Neural cell (in vitro differentiated cells): ENCODE results near the gene ANKRD40. TPM values are rescaled to one million over a fixed set of nuclear protein-coding genes. Genes with fewer than 3 reads are reported as not detected.

Source experiments
- H2AFZ ChIP-seq: fragments of 200-600, 300-800 bp; sonication (generic), shearing (Covaris generic); 2 replicates; pipeline ENCODE4 v1.6.0; 2014; ENCODE audit warnings: low read depth, mild to moderate bottlenecking, antibody characterized with exemption, low read length, moderate library complexity
- H3F3A ChIP-seq: fragments of 200-600 bp; shearing (Covaris generic); 2 replicates; pipeline ENCODE4 v1.6.1; 2016; ENCODE audit warnings: mild to moderate bottlenecking, moderate library complexity, mixed read lengths, antibody characterized with exemption, low read length; ENCODE audit not compliant: insufficient read depth, poor library complexity, severe bottlenecking
- H3K27ac ChIP-seq: fragments of 200-600, 300-800 bp; sonication (generic), shearing (Covaris generic); 2 replicates; pipeline ENCODE4 v1.5.1; 2014; ENCODE audit warnings: mild to moderate bottlenecking, low read length, moderate library complexity
- H3K27me3 ChIP-seq: fragments of 300-800, 200-600 bp; sonication (generic), shearing (Covaris generic); 2 replicates; pipeline ENCODE4 v1.6.0; 2014; ENCODE audit warnings: mild to moderate bottlenecking, low read depth, low read length, moderate library complexity; ENCODE audit not compliant: insufficient read depth
- H3K36me3 ChIP-seq: fragments of 300-800, 200-600 bp; sonication (generic), shearing (Covaris generic); 2 replicates; pipeline ENCODE4 v1.5.1; 2014; ENCODE audit warnings: mild to moderate bottlenecking, antibody characterized with exemption, low read length, moderate library complexity; ENCODE audit not compliant: insufficient read depth
- H3K4me2 ChIP-seq: fragments of 300-800, 200-600 bp; sonication (generic), shearing (Covaris generic); 2 replicates; pipeline ENCODE4 v1.6.0; 2014; ENCODE audit warnings: mild to moderate bottlenecking, low read length
- H3K4me3 ChIP-seq: fragments of 300-800, 200-600 bp; sonication (generic), shearing (Covaris generic); 2 replicates; pipeline ENCODE4 v1.5.1; 2014; ENCODE audit warnings: mild to moderate bottlenecking, low read length, moderate library complexity
- H3K79me2 ChIP-seq: fragments of 200-600 bp; shearing (Covaris generic); replicated peaks from 2 replicates; pipeline ENCODE4 v1.6.0; 2014; ENCODE audit warnings: mild to moderate bottlenecking, low read length, moderate library complexity; ENCODE audit not compliant: insufficient read depth
- H3K9ac ChIP-seq: fragments of 300-800, 200-600 bp; sonication (generic), shearing (Covaris generic); 2 replicates; pipeline ENCODE4 v1.6.1; 2016; ENCODE audit warnings: mild to moderate bottlenecking, low read length, mixed read lengths
- H3K9me2 ChIP-seq: fragments of 200-600 bp; shearing (Covaris generic); 2 replicates; pipeline ENCODE4 v1.6.1; 2016; ENCODE audit warnings: mild to moderate bottlenecking, low read length, mixed read lengths; ENCODE audit not compliant: insufficient read depth
- H3K9me3 ChIP-seq: fragments of 200-600, 300-800 bp; sonication (generic), shearing (Covaris generic); 2 replicates; pipeline ENCODE4 v1.6.1; 2016; ENCODE audit warnings: mild to moderate bottlenecking, mixed run types, low read length, moderate library complexity, mixed read lengths
- H4K20me1 ChIP-seq: fragments of 200-600 bp; shearing (Covaris generic); 2 replicates; pipeline ENCODE4 v1.6.1; 2016; ENCODE audit warnings: mild to moderate bottlenecking, mixed run types; ENCODE audit not compliant: insufficient read depth
- EP300 ChIP-seq: fragments of 450-650 bp; conservative IDR thresholded peaks from 2 replicates; pipeline ENCODE4 v1.6.1; 2014; ENCODE audit warnings: antibody characterized with exemption, mild to moderate bottlenecking, moderate library complexity; ENCODE audit not compliant: poor library complexity, severe bottlenecking
- EZH2 ChIP-seq: fragments of 200-600, 300-800 bp; shearing (Covaris generic), sonication (generic); IDR thresholded peaks from 2 replicates; pipeline ENCODE4 v1.6.1; 2014; ENCODE audit warnings: antibody characterized with exemption, low read length, borderline replicate concordance, mild to moderate bottlenecking; ENCODE audit not compliant: insufficient read depth, poor library complexity, severe bottlenecking
- MXI1 ChIP-seq: fragments of 450-650 bp; conservative IDR thresholded peaks from 2 replicates; pipeline ENCODE4 v1.6.1; 2014; ENCODE audit warnings: antibody characterized with exemption, mild to moderate bottlenecking; ENCODE audit not compliant: poor library complexity, severe bottlenecking
- POLR2AphosphoS5 ChIP-seq: IDR thresholded peaks from 2 replicates; pipeline ENCODE4 v1.6.1; 2012
- RAD21 ChIP-seq: fragments of 450-650 bp; conservative IDR thresholded peaks from 2 replicates; pipeline ENCODE4 v1.6.1; 2014; ENCODE audit warnings: antibody characterized with exemption, mild to moderate bottlenecking, moderate library complexity
- SMC3 ChIP-seq: fragments of 450-650 bp; conservative IDR thresholded peaks from 2 replicates; pipeline ENCODE4 v1.6.1; 2014; ENCODE audit warnings: antibody characterized with exemption, mild to moderate bottlenecking, moderate library complexity; ENCODE audit not compliant: poor library complexity
- TAF1 ChIP-seq: IDR thresholded peaks from 2 replicates; pipeline ENCODE4 v1.6.1; 2012; ENCODE audit warnings: low read depth
- polyA plus RNA-seq: library from polyadenylated mRNA; depleted of rRNA; stranded (reverse); fragments of >200 nt; gene quantifications from 2 replicates; pipeline ENCODE4 v1.2.3, GENCODE V29; 2014
- TF ChIP-seq, protein P1 (sequence below): IDR thresholded peaks from 2 replicates; pipeline ENCODE4 v1.6.1; 2012; ENCODE audit warnings: borderline replicate concordance
- TF ChIP-seq, protein P2 (sequence below): fragments of 450-650 bp; IDR thresholded peaks from 2 replicates; pipeline ENCODE4 v1.5.1; 2014; ENCODE audit warnings: antibody characterized with exemption, mild to moderate bottlenecking, moderate library complexity; ENCODE audit not compliant: poor library complexity, severe bottlenecking

Gene ANKRD40
- polyA plus RNA-seq, 1 donor from 2014 or later, result 15.2 TPM

- Histone ChIP-seq H3F3A (no peaks in the 10 kb centered on the region), H3K9me3 (no peaks in the 10 kb centered on the region), H3K36me3 (peaks cover 10% of the 10 kb centered on the region), H4K20me1 (peaks cover 3% of the 10 kb centered on the region), H3K4me2 (no peak overlapping the region), H3K27ac (no peak overlapping the region), H3K27me3 (no peaks in the 10 kb centered on the region), H3K79me2 (peaks cover 54% of the 10 kb centered on the region), H2AFZ (no peak overlapping the region), H3K9ac (no peak overlapping the region), H3K4me3 (no peak overlapping the region), H3K9me2 (no peaks in the 10 kb centered on the region)
- TF ChIP-seq SMC3, result no peak
- TF ChIP-seq RAD21, result no peak
- TF ChIP-seq, protein P1, sequence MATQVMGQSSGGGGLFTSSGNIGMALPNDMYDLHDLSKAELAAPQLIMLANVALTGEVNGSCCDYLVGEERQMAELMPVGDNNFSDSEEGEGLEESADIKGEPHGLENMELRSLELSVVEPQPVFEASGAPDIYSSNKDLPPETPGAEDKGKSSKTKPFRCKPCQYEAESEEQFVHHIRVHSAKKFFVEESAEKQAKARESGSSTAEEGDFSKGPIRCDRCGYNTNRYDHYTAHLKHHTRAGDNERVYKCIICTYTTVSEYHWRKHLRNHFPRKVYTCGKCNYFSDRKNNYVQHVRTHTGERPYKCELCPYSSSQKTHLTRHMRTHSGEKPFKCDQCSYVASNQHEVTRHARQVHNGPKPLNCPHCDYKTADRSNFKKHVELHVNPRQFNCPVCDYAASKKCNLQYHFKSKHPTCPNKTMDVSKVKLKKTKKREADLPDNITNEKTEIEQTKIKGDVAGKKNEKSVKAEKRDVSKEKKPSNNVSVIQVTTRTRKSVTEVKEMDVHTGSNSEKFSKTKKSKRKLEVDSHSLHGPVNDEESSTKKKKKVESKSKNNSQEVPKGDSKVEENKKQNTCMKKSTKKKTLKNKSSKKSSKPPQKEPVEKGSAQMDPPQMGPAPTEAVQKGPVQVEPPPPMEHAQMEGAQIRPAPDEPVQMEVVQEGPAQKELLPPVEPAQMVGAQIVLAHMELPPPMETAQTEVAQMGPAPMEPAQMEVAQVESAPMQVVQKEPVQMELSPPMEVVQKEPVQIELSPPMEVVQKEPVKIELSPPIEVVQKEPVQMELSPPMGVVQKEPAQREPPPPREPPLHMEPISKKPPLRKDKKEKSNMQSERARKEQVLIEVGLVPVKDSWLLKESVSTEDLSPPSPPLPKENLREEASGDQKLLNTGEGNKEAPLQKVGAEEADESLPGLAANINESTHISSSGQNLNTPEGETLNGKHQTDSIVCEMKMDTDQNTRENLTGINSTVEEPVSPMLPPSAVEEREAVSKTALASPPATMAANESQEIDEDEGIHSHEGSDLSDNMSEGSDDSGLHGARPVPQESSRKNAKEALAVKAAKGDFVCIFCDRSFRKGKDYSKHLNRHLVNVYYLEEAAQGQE, result no peak
- no peak for TF ChIP-seq MXI1
- no peak for TF ChIP-seq TAF1
- TF ChIP-seq POLR2AphosphoS5, result no peak
- no peak for TF ChIP-seq EZH2
- TF ChIP-seq, protein P2, sequence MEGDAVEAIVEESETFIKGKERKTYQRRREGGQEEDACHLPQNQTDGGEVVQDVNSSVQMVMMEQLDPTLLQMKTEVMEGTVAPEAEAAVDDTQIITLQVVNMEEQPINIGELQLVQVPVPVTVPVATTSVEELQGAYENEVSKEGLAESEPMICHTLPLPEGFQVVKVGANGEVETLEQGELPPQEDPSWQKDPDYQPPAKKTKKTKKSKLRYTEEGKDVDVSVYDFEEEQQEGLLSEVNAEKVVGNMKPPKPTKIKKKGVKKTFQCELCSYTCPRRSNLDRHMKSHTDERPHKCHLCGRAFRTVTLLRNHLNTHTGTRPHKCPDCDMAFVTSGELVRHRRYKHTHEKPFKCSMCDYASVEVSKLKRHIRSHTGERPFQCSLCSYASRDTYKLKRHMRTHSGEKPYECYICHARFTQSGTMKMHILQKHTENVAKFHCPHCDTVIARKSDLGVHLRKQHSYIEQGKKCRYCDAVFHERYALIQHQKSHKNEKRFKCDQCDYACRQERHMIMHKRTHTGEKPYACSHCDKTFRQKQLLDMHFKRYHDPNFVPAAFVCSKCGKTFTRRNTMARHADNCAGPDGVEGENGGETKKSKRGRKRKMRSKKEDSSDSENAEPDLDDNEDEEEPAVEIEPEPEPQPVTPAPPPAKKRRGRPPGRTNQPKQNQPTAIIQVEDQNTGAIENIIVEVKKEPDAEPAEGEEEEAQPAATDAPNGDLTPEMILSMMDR, result no peak
- TF ChIP-seq EP300, result no peak
These were observed 31.4 kb upstream of the ANKRD40 start for GRCh38 chr17:50739098-50739497.

DNA sequence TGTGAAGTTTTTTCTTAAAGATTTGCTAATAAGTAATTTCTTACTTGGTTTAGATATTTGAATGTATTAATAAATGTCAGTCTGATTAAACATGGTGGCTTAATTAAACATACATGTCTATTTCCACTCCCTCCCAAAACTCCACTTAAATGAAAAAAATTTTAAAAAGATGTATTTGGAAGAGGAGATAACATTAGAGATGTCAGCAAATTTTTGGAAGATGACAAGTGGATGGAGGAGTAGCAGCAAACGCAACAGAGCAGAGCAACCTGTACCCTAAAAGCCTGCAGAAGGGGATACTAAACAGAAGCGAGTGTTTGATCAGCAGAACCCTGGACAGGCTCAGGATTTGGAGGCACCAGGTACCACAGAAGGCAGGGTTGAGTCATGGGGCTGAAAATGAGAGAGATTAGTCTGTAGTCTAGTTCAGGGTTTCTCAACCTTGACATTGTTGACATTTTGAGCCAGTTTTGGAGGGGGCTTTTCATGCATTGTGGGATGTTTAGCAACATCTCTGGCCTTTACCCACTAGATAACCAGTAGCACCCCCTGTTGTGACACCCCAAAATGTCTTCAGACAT is 29.5 kb upstream of the ANKRD40 start:
- TF ChIP-seq RAD21 (no peak), MXI1 (no peak), TAF1 (no peak), EP300 (no peak), POLR2AphosphoS5 (no peak), SMC3 (no peak), EZH2 (no peak)
- TF ChIP-seq, protein P2, result no peak
- TF ChIP-seq, protein P1, result no peak
- Histone ChIP-seq H2AFZ (no peak overlapping the region), H3K9me3 (no peaks in the 10 kb centered on the region), H3K4me3 (no peak overlapping the region), H4K20me1 (peaks cover 6% of the 10 kb centered on the region), H3K79me2 (peaks cover 68% of the 10 kb centered on the region), H3K36me3 (peaks cover 10% of the 10 kb centered on the region), H3F3A (no peaks in the 10 kb centered on the region), H3K4me2 (no peak overlapping the region), H3K9me2 (no peaks in the 10 kb centered on the region), H3K9ac (no peak overlapping the region), H3K27ac (no peak overlapping the region), H3K27me3 (no peaks in the 10 kb centered on the region)
